Activated naive CD8-positive, alpha-beta T cell treated with anti-CD3 and anti-CD28 coated beads, Interleukin-2, amount 10 ng/mL, durations not matched to agents 7 days and 5 days (primary cell): ENCODE data around the gene CLMN. TPM values are rescaled to one million over a fixed set of nuclear protein-coding genes. Genes with fewer than 3 reads are reported as not detected.
"Not testable (repeated sequence)": the region's sequence is repeated elsewhere in the genome, so short reads cannot be mapped to it uniquely, and the experiment has no call there.

ENCODE experiments used
- ATAC-seq: fragments of 150-1000 bp; cut with Tn5 transposase; one replicate; pipeline ENCODE4 v1.10.0; 2021; ENCODE audit warnings: low read depth, moderate library complexity
- POLR2A ChIA-PET: fragments of 350-600 bp; sonication (Branson Sonifier 250); formaldehyde crosslinking; loops from one replicate; lab custom pipeline; 2021; ENCODE audit warnings: antibody characterized with exemption; lab: Charles Lee
- DNase-seq: peaks from one replicate; pipeline ENCODE4 v3.0.0; 2021
- H3K27ac Mint-ChIP-seq: one replicate; pipeline ENCODE4 v1.8.0; 2022; ENCODE audit warnings: mild to moderate bottlenecking, mixed read lengths
- H3K27me3 Mint-ChIP-seq: one replicate; pipeline ENCODE4 v1.8.0; 2022; ENCODE audit warnings: mild to moderate bottlenecking, moderate library complexity, mixed read lengths
- H3K36me3 Mint-ChIP-seq: one replicate; pipeline ENCODE4 v1.8.0; 2021; ENCODE audit warnings: mild to moderate bottlenecking, mixed read lengths
- H3K4me1 Mint-ChIP-seq: one replicate; pipeline ENCODE4 v1.8.0; 2021; ENCODE audit warnings: mixed read lengths
- H3K4me3 Mint-ChIP-seq: one replicate; pipeline ENCODE4 v1.8.0; 2022; ENCODE audit warnings: mild to moderate bottlenecking, moderate library complexity, mixed read lengths
- H3K9me3 Mint-ChIP-seq: one replicate; pipeline ENCODE4 v1.8.0; 2021; ENCODE audit warnings: mixed read lengths
- total RNA-seq, 2 experiments: library from RNA; stranded (reverse); gene quantifications; one replicate each; pipeline ENCODE4 v1.2.3, GENCODE V29; 2021

Gene CLMN
- total RNA-seq, 2 experiments from 2014 or later, result 3.7 to 4.3 TPM

GRCh38 chr14:95188380-95188779 lies 131.3 kb downstream of the CLMN start:
- Mint-ChIP-seq H3K4me3 (no peak overlapping the region), H3K9me3 (peaks cover 3% of the 10 kb centered on the region), H3K27ac (no peak overlapping the region), H3K36me3 (peaks cover 3% of the 10 kb centered on the region), H3K27me3 (peaks cover 28% of the 10 kb centered on the region), H3K4me1 (peaks cover 7% of the 10 kb centered on the region)
- no peak for DNase-seq
- POLR2A ChIA-PET, result no interaction called here
- no peak for ATAC-seq

- peaks cover 3% of the 10 kb centered on the region for H3K9me3 Mint-ChIP-seq
- POLR2A ChIA-PET, result no interaction called here
- ATAC-seq, result no peak
- H3K36me3 Mint-ChIP-seq, result peaks cover 3% of the 10 kb centered on the region
- no peak overlapping the region for H3K27ac Mint-ChIP-seq
- no peak for DNase-seq
- peaks cover 28% of the 10 kb centered on the region for H3K27me3 Mint-ChIP-seq
- no peak overlapping the region for H3K4me3 Mint-ChIP-seq
- H3K4me1 Mint-ChIP-seq, result peaks cover 4% of the 10 kb centered on the region
These were observed 133.8 kb downstream of the CLMN start for GRCh38 chr14:95185767-95186392.

GRCh38 chr14:95185033-95185766 lies 134.5 kb downstream of the CLMN start:
- no peak overlapping the region for H3K4me3 Mint-ChIP-seq
- DNase-seq (no peak), ATAC-seq (no peak)
- H3K27me3 Mint-ChIP-seq, result peaks cover 28% of the 10 kb centered on the region
- H3K9me3 Mint-ChIP-seq, result peaks cover 3% of the 10 kb centered on the region
- H3K36me3 Mint-ChIP-seq, result peaks cover 3% of the 10 kb centered on the region
- H3K27ac Mint-ChIP-seq, result peak overlapping the region; percentile 34
- POLR2A ChIA-PET, result no interaction called here
- H3K4me1 Mint-ChIP-seq, result peaks cover 4% of the 10 kb centered on the region

GRCh38 chr14:95184413-95184790 lies 135.3 kb downstream of the CLMN start:
- H3K27ac Mint-ChIP-seq, result no peak overlapping the region
- POLR2A ChIA-PET, result no interaction called here
- DNase-seq (no peak), ATAC-seq (no peak)
- peaks cover 3% of the 10 kb centered on the region for H3K36me3 Mint-ChIP-seq
- H3K4me3 Mint-ChIP-seq, result no peak overlapping the region
- peaks cover 4% of the 10 kb centered on the region for H3K4me1 Mint-ChIP-seq
- H3K27me3 Mint-ChIP-seq, result peaks cover 28% of the 10 kb centered on the region
- H3K9me3 Mint-ChIP-seq, result peaks cover 3% of the 10 kb centered on the region

- POLR2A ChIA-PET, result no interaction called here
- Mint-ChIP-seq H3K27me3 (peaks cover 28% of the 10 kb centered on the region), H3K36me3 (peaks cover 3% of the 10 kb centered on the region), H3K9me3 (peaks cover 5% of the 10 kb centered on the region), H3K4me1 (peaks cover 4% of the 10 kb centered on the region), H3K4me3 (no peak overlapping the region), H3K27ac (no peak overlapping the region)
- ATAC-seq (no peak), DNase-seq (no peak)
These were observed 135.9 kb downstream of the CLMN start for GRCh38 chr14:95183532-95184412.

GRCh38 chr14:95183082-95183481 lies 136.6 kb downstream of the CLMN start:
- Mint-ChIP-seq H3K36me3 (peaks cover 3% of the 10 kb centered on the region), H3K4me3 (no peak overlapping the region), H3K27me3 (peaks cover 24% of the 10 kb centered on the region), H3K27ac (no peak overlapping the region), H3K9me3 (peaks cover 3% of the 10 kb centered on the region), H3K4me1 (peaks cover 4% of the 10 kb centered on the region)
- DNase-seq (no peak), ATAC-seq (no peak)
- POLR2A ChIA-PET, result no interaction called here

GRCh38 chr14:95182379-95182778 lies 137.3 kb downstream of the CLMN start:
- no peak for ATAC-seq
- peaks cover 2% of the 10 kb centered on the region for H3K36me3 Mint-ChIP-seq
- peaks cover 2% of the 10 kb centered on the region for H3K9me3 Mint-ChIP-seq
- H3K4me1 Mint-ChIP-seq, result peaks cover 4% of the 10 kb centered on the region
- DNase-seq, result no peak
- H3K27me3 Mint-ChIP-seq, result peaks cover 22% of the 10 kb centered on the region
- no peak overlapping the region for H3K27ac Mint-ChIP-seq
- H3K4me3 Mint-ChIP-seq, result no peak overlapping the region
- POLR2A ChIA-PET, result no interaction called here

- H3K9me3 Mint-ChIP-seq, result peaks cover 2% of the 10 kb centered on the region
- H3K27me3 Mint-ChIP-seq, result peaks cover 19% of the 10 kb centered on the region
- no peak overlapping the region for H3K27ac Mint-ChIP-seq
- DNase-seq (no peak), ATAC-seq (no peak)
- peaks cover 4% of the 10 kb centered on the region for H3K4me1 Mint-ChIP-seq
- no peak overlapping the region for H3K4me3 Mint-ChIP-seq
- POLR2A ChIA-PET, result no interaction called here
- H3K36me3 Mint-ChIP-seq, result peaks cover 2% of the 10 kb centered on the region
These were observed 138.6 kb downstream of the CLMN start for GRCh38 chr14:95180966-95181741.

- H3K27ac Mint-ChIP-seq, H3K9me3 Mint-ChIP-seq, H3K4me3 Mint-ChIP-seq, ATAC-seq, H3K36me3 Mint-ChIP-seq, DNase-seq, POLR2A ChIA-PET, H3K27me3 Mint-ChIP-seq, H3K4me1 Mint-ChIP-seq: not testable (repeated sequence)
These were observed 144.0 kb downstream of the CLMN start for GRCh38 chr14:95175670-95176069.

GRCh38 chr14:95174184-95174792 lies 145.4 kb downstream of the CLMN start:
- H3K36me3 Mint-ChIP-seq, result no peaks in the 10 kb centered on the region
- POLR2A ChIA-PET, result no interaction called here
- DNase-seq, result no peak

GRCh38 chr14:95173518-95173917 lies 146.2 kb downstream of the CLMN start:
- no peaks in the 10 kb centered on the region for H3K36me3 Mint-ChIP-seq

More at GRCh38 chr14:95174184-95174792, 145.4 kb downstream of the CLMN start:
- Mint-ChIP-seq H3K4me3 (no peak overlapping the region), H3K27me3 (no peaks in the 10 kb centered on the region), H3K9me3 (peaks cover 2% of the 10 kb centered on the region), H3K4me1 (no peaks in the 10 kb centered on the region), H3K27ac (no peak overlapping the region)
- ATAC-seq, result no peak

GRCh38 chr14:95167177-95167576 lies 152.5 kb downstream of the CLMN start:
- H3K27ac Mint-ChIP-seq, result no peak overlapping the region
- DNase-seq, result no peak
- H3K9me3 Mint-ChIP-seq, result peaks cover 7% of the 10 kb centered on the region
- POLR2A ChIA-PET, result no interaction called here
- H3K27me3 Mint-ChIP-seq, result no peaks in the 10 kb centered on the region
- no peak for ATAC-seq
- H3K36me3 Mint-ChIP-seq, result peaks cover 3% of the 10 kb centered on the region
- no peak overlapping the region for H3K4me3 Mint-ChIP-seq
- no peaks in the 10 kb centered on the region for H3K4me1 Mint-ChIP-seq

More at GRCh38 chr14:95173518-95173917, 146.2 kb downstream of the CLMN start:
- POLR2A ChIA-PET, result no interaction called here
- Mint-ChIP-seq H3K4me3 (no peak overlapping the region), H3K27ac (no peak overlapping the region), H3K27me3 (no peaks in the 10 kb centered on the region), H3K9me3 (no peaks in the 10 kb centered on the region), H3K4me1 (no peaks in the 10 kb centered on the region)
- DNase-seq (no peak), ATAC-seq (no peak)
